Bone marrow (tissue), 2 donors: Measurements from ENCODE around the gene EVI5L.

Source experiments
- DNase-seq, 2 donors: peaks; one replicate each; lab custom pipeline; 2025; lab: John Stamatoyannopoulos, UW

The EVI5L gene

DNA sequence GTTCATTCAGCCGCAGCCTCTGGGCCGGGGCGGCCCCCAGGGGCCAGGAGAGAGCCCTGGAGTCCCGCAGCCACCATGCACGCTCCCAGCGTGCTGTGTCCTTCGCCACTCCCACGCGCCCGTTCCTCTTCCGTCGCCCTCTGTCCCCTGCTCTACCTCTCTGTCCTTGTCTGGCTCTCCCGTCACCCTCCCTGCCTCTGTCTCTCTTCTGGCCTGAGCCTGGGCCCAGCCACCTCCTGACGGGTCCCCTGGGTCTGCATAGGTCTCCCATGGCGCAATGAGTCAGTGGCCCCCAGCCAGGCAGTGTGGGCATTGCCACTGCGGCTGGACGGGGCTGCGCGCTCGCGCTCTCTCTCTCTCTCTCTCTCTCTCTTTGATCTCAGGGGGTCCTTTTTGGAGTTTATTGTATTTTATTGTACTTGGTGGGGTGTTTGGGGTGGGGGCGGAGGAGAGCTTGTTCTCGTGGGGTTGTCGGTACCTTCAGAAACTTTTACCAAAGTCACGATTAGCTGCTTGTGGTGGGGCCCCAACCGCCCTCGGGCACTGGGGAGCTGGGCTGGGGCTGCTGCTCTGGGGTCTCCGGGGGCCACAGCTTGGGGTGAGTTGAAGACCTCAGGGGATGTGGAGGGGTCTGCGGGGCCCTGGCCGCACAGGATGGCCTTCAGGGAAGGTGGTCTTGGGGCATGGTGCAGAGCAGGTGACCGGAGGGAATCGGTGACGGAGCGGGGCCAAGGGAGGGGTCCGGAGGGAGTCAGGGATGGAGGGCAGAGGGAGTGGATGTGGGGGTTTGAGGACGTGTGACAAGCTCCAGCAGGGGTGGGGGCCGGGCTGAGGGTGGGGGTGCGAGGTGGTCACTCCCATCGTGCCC lies 82.9 kb downstream of the EVI5L start:
- DNase-seq: no peak

- DNase-seq: no peak
Observed at GRCh38 chr19:7913652-7914051, 83.6 kb downstream of the EVI5L start.

- DNase-seq: no peak
Observed at GRCh38 chr19:7914099-7914498, 84.1 kb downstream of the EVI5L start.
